Psoas muscle (tissue), 8 donors: ENCODE measurements around the gene OR4D6. TPM values are rescaled to one million over a fixed set of nuclear protein-coding genes. Genes with fewer than 3 reads are reported as not detected.

Experiments used
- ATAC-seq, 4 donors: fragments of 200-7000 bp; cut with Tn5 transposase; one replicate each; pipeline ENCODE4 v1.9.1; 2020; ENCODE audit warnings: moderate library complexity in 3 of 4, mild to moderate bottlenecking in 2 of 4
- DNase-seq, 2 donors: peaks; one replicate each; pipeline ENCODE4 v3.0.0-alpha.2; 2020
- H3K27ac ChIP-seq: fragments of 200-600 bp; one replicate; pipeline ENCODE4 v1.8.0; 2022
- H3K27me3 ChIP-seq, 3 donors: fragments of 200-600 bp in 1 of 3; one replicate each; pipeline versions ENCODE4 v1.6.1 to v1.8.0; 2013 to 2022; ENCODE audit warnings: low read length in 2 of 3, mild to moderate bottlenecking in 2 of 3, moderate library complexity in 1 of 3; ENCODE audit not compliant: insufficient read depth in 3 of 3
- H3K36me3 ChIP-seq, 2 donors: fragments of 200-600 bp in 1 of 2; one replicate each; pipeline versions ENCODE4 v1.6.1 to v1.8.0; 2013 to 2022; ENCODE audit warnings: low read depth in 1 of 2, mild to moderate bottlenecking in 1 of 2, moderate library complexity in 1 of 2; ENCODE audit not compliant: insufficient read depth in 1 of 2
- H3K4me1 ChIP-seq: fragments of 200-600 bp; one replicate; pipeline ENCODE4 v1.8.0; 2022
- H3K4me3 ChIP-seq: fragments of 200-600 bp; one replicate; pipeline ENCODE4 v1.8.0; 2022; ENCODE audit warnings: mild to moderate bottlenecking
- H3K9me3 ChIP-seq: fragments of 200-600 bp; one replicate; pipeline ENCODE4 v1.8.0; 2022
- WGBS, 3 donors: extraction: QIAGEN DNeasy Blood & Tissue Kit; methylation state at CpG; one replicate each; pipeline versions ENCODE4 v1.1.6 to v1.1.7; 2013; 5-methylcytosine and 5-hydroxymethylcytosine counted together
- intact Hi-C, 2 donors: fragments of 100-400 bp; cut with DNase I; formaldehyde crosslinking; loops; one replicate each; pipeline versions ENCODE4 v1.11.0 to v1.14.2; 2022
- polyA plus RNA-seq, 3 donors: library from polyadenylated mRNA; stranded (reverse); fragments of 200-250 nt; gene quantifications; one replicate each; pipeline ENCODE4 v1.2.3, GENCODE V29; 2013
- total RNA-seq, 4 donors: library from RNA; stranded (reverse); fragmentation: NEBNext Ultra II Directional in 2 of 4; extraction: Animal tissue kit (Norgen Biotek cat#: 25700) in 2 of 4; gene quantifications; one replicate each; pipeline versions ENCODE4 v1.2.1 to v1.2.4, GENCODE V29; 2021 to 2023
- TF ChIP-seq, protein P1 (sequence below): fragments of 200-600 bp; IDR thresholded peaks from one replicate; pipeline ENCODE4 v1.8.0; 2022; ENCODE audit warnings: antibody characterized with exemption
- donor health status: healthy with polysubstance abuse.
- donor health status: DM: no; HTN: no; CAD: no; lungs with moderate emphysema.
- donor health status: Bipolar disorder and iron deficiency.
- donor health status: healthy.
- donor health status: DM: yes; HTN: yes; CAD: no.
- donor health status: DM: no; HTN: no; CAD: no.
- donor health status: DM: no; HTN: no; CAD: no.
- donor health status: DM: yes; HTN: yes; CAD: no.

The OR4D6 gene
- total and polyA plus RNA-seq, 7 donors = not detected

DNA sequence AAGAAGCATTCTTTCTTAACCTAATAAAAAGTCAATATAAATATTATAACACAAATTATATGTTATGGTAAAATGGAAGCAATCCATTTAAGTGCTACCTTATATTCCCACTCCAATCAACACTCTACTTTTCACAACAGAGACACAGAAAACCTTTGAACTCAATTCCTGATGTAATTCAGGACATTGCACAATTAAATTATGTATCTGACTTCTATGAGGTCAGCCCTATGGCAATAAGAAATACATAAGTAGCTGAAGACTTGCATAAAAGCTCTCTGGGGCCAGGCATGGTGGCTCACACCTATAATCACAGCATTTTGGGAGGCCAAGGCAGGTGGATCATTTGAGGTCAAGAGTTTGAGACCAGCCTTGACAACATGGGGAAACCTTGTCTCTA is 23.1 kb downstream of the OR4D6 start:
- Histone ChIP-seq H3K4me3 (no peak overlapping the region), H3K9me3 (no peaks in the 10 kb centered on the region), H3K27me3 (peaks cover 0 to 2% (median 0%) of the 10 kb centered on the region in 3 donors), H3K27ac (no peak overlapping the region), H3K36me3 (no peaks in the 10 kb centered on the region), H3K4me1 (no peaks in the 10 kb centered on the region)
- no peak for DNase-seq
- TF ChIP-seq, protein P1, sequence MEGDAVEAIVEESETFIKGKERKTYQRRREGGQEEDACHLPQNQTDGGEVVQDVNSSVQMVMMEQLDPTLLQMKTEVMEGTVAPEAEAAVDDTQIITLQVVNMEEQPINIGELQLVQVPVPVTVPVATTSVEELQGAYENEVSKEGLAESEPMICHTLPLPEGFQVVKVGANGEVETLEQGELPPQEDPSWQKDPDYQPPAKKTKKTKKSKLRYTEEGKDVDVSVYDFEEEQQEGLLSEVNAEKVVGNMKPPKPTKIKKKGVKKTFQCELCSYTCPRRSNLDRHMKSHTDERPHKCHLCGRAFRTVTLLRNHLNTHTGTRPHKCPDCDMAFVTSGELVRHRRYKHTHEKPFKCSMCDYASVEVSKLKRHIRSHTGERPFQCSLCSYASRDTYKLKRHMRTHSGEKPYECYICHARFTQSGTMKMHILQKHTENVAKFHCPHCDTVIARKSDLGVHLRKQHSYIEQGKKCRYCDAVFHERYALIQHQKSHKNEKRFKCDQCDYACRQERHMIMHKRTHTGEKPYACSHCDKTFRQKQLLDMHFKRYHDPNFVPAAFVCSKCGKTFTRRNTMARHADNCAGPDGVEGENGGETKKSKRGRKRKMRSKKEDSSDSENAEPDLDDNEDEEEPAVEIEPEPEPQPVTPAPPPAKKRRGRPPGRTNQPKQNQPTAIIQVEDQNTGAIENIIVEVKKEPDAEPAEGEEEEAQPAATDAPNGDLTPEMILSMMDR = no peak
- no peak for ATAC-seq
- intact Hi-C loops = no loop called here

- 35 to 47% (median 38%) methylated on average over 3 of the region's 3 CpGs for WGBS, 3 donors
These were observed 23.6 kb downstream of the OR4D6 start for GRCh38 chr11:59480359-59480758.

DNA sequence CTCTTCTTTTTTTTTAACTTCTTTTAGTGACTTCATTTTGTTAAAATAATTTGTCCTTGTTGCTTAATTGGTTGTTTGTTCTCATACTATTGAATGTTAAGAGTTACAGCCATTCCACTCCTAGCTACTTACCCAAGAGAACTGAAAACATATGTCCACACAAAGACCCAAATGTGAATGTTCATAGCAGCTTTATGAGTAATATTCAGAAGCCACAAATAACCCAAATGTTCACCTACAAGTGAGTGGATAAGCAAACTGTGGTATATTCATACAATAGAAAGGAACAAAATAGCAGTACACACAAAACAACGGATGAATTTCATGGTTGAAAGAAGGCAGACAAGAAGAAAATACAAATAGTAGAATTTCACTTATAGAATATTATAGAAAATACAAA is 45.2 kb downstream of the OR4D6 start:
- Histone ChIP-seq H3K4me3 (no peak overlapping the region), H3K27ac (no peak overlapping the region), H3K36me3 (no peaks in the 10 kb centered on the region), H3K27me3 (no peaks in the 10 kb centered on the region), H3K9me3 (no peaks in the 10 kb centered on the region), H3K4me1 (no peaks in the 10 kb centered on the region)
- intact Hi-C loops = no loop called here
- DNase-seq (no peak), ATAC-seq (no peak)
- TF ChIP-seq, protein P1 = no peak
- WGBS, 3 donors = 27 to 94% (median 43%) methylated on average over 1 of the region's 1 CpG

More at GRCh38 chr11:59480359-59480758, 23.6 kb downstream of the OR4D6 start:
- Histone ChIP-seq H3K27me3 (peaks cover 0 to 2% (median 0%) of the 10 kb centered on the region in 3 donors), H3K9me3 (no peaks in the 10 kb centered on the region), H3K27ac (no peak overlapping the region), H3K4me3 (no peak overlapping the region), H3K36me3 (no peaks in the 10 kb centered on the region), H3K4me1 (no peaks in the 10 kb centered on the region)
- intact Hi-C loops = no loop called here
- DNase-seq = no peak
- no peak for ATAC-seq
- TF ChIP-seq, protein P1 = no peak

DNA sequence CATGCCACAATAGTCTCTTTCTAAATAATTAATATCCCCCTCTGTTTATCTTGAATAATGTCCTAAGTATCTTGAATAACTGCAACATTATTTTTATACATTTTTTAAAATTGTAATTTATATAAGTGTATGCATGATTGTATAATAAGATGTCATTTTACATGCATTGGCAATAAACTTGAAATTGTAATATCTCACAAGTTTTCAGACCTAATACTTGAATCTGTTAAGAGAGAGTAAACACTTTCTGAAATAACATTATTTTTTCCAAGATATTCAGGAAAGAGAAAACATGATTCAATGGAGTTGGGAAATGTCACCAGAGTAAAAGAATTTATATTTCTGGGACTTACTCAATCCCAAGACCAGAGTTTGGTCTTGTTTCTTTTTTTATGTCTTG is 46.5 kb downstream of the OR4D6 start, which contains the start of gene OR4D11:
TSS of gene OR4D11 (plus strand) at position 301 of the 400 bp plus-strand sequence. CDS start at position 301, 0 bp downstream.
- no peak within 1 kb of the TSS for H3K4me3 ChIP-seq

More for the DNA sequence above, 46.5 kb downstream of the OR4D6 start, which contains the start of gene OR4D11:
- DNase-seq (no peak), ATAC-seq (no peak)
- TF ChIP-seq, protein P1 = no peak
- intact Hi-C loops = no loop called here
- Histone ChIP-seq H3K36me3 (no peaks in the 10 kb centered on the region), H3K27ac (no peak within 1 kb of the TSS), H3K27me3 (no peaks in the 10 kb centered on the region), H3K4me1 (no peaks in the 10 kb centered on the region), H3K9me3 (no peaks in the 10 kb centered on the region)

Other genes with a start within 250 kb of the OR4D6 start
- gene MPEG1, start 244.0 kb upstream of the OR4D6 start, total RNA-seq = 1 to 10 TPM; 3.8 to 6.1 (median 5.0) TPM
- 1 to 10 TPM in 1 of 3 donors, under 1 TPM in 2; 0.82 to 1.8 (median 0.90) TPM for gene MPEG1, start 244.0 kb upstream of the OR4D6 start, polyA plus RNA-seq
- gene OR5AN1, start 98.1 kb upstream of the OR4D6 start, total RNA-seq = not detected
- gene OR5AN1, start 98.1 kb upstream of the OR4D6 start, polyA plus RNA-seq = not detected
- gene OR5A2, start 30.5 kb upstream of the OR4D6 start, total RNA-seq = not detected
- not detected for gene OR5A2, start 30.5 kb upstream of the OR4D6 start, polyA plus RNA-seq
- not detected for gene OR5A1, start 20.5 kb upstream of the OR4D6 start, total RNA-seq
- not detected for gene OR5A1, start 20.5 kb upstream of the OR4D6 start, polyA plus RNA-seq
- gene OR4D10, start 16.4 kb downstream of the OR4D6 start, total RNA-seq = not detected
- gene OR4D10, start 16.4 kb downstream of the OR4D6 start, polyA plus RNA-seq = not detected
- gene OR4D11, start 46.6 kb downstream of the OR4D6 start, total RNA-seq = not detected
- gene OR4D11, start 46.6 kb downstream of the OR4D6 start, polyA plus RNA-seq = not detected
- gene OR4D9, start 54.6 kb downstream of the OR4D6 start, total RNA-seq = not detected
- not detected for gene OR4D9, start 54.6 kb downstream of the OR4D6 start, polyA plus RNA-seq
- gene OSBP, start 158.8 kb downstream of the OR4D6 start, total RNA-seq = 10 to 100 TPM; 43.3 to 51.2 (median 48.6) TPM
- 10 to 100 TPM; 12.9 to 41.8 (median 30.4) TPM for gene OSBP, start 158.8 kb downstream of the OR4D6 start, polyA plus RNA-seq
- 10 to 100 TPM; 29.6 to 47.8 (median 41.0) TPM for gene PATL1, start 212.1 kb downstream of the OR4D6 start, total RNA-seq
- 10 to 100 TPM; 23.9 to 47.9 (median 26.4) TPM for gene PATL1, start 212.1 kb downstream of the OR4D6 start, polyA plus RNA-seq